Neural crest cell (in vitro differentiated cells): Measurements from ENCODE around the gene CCNA2. TPM values are rescaled to one million over a fixed set of nuclear protein-coding genes. Genes with fewer than 3 reads are reported as not detected.

Experiments
- DNase-seq: peaks from one replicate; pipeline ENCODE4 v3.0.0; 2021; ENCODE audit warnings: low read depth, mixed read lengths, low spot score
- H3K27ac Mint-ChIP-seq: one replicate; pipeline ENCODE4 v1.8.0; 2021; ENCODE audit warnings: mild to moderate bottlenecking, mixed read lengths; ENCODE audit not compliant: unreplicated experiment
- H3K27me3 Mint-ChIP-seq: 2 replicates; pipeline ENCODE4 v1.8.0; 2021; ENCODE audit warnings: low read depth, mild to moderate bottlenecking, mixed read lengths
- H3K36me3 Mint-ChIP-seq: 2 replicates; pipeline ENCODE4 v1.8.0; 2021; ENCODE audit warnings: low read depth, mild to moderate bottlenecking, mixed read lengths
- H3K4me1 Mint-ChIP-seq: 2 replicates; pipeline ENCODE4 v1.8.0; 2021; ENCODE audit warnings: mixed read lengths
- H3K4me3 Mint-ChIP-seq: one replicate; pipeline ENCODE4 v1.8.0; 2021; ENCODE audit warnings: mild to moderate bottlenecking, mixed read lengths
- H3K9me3 Mint-ChIP-seq: 2 replicates; pipeline ENCODE4 v1.8.0; 2021; ENCODE audit warnings: mixed read lengths
- total RNA-seq: library from RNA; stranded (reverse); gene quantifications from 2 replicates; pipeline ENCODE4 v1.2.1, GENCODE V29; 2021
- TF ChIP-seq, protein P1 (sequence below): fragments of 200-600 bp; sonication (generic); conservative IDR thresholded peaks from 2 replicates; pipeline ENCODE4 v1.5.0; 2021; ENCODE audit warnings: antibody characterized with exemption, mild to moderate bottlenecking

The CCNA2 gene
- total RNA-seq, 1 donor from 2014 or later, result 85.2 TPM

GRCh38 chr4:121851354-121851753, 27.7 kb upstream of the CCNA2 start:
- Mint-ChIP-seq H3K27ac (no peak overlapping the region), H3K9me3 (no peaks in the 10 kb centered on the region), H3K36me3 (peaks cover 3% of the 10 kb centered on the region), H3K4me1 (peaks cover 4% of the 10 kb centered on the region), H3K27me3 (no peaks in the 10 kb centered on the region), H3K4me3 (no peak overlapping the region)
- TF ChIP-seq, protein P1, sequence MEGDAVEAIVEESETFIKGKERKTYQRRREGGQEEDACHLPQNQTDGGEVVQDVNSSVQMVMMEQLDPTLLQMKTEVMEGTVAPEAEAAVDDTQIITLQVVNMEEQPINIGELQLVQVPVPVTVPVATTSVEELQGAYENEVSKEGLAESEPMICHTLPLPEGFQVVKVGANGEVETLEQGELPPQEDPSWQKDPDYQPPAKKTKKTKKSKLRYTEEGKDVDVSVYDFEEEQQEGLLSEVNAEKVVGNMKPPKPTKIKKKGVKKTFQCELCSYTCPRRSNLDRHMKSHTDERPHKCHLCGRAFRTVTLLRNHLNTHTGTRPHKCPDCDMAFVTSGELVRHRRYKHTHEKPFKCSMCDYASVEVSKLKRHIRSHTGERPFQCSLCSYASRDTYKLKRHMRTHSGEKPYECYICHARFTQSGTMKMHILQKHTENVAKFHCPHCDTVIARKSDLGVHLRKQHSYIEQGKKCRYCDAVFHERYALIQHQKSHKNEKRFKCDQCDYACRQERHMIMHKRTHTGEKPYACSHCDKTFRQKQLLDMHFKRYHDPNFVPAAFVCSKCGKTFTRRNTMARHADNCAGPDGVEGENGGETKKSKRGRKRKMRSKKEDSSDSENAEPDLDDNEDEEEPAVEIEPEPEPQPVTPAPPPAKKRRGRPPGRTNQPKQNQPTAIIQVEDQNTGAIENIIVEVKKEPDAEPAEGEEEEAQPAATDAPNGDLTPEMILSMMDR, result no peak
- no peak for DNase-seq

DNA sequence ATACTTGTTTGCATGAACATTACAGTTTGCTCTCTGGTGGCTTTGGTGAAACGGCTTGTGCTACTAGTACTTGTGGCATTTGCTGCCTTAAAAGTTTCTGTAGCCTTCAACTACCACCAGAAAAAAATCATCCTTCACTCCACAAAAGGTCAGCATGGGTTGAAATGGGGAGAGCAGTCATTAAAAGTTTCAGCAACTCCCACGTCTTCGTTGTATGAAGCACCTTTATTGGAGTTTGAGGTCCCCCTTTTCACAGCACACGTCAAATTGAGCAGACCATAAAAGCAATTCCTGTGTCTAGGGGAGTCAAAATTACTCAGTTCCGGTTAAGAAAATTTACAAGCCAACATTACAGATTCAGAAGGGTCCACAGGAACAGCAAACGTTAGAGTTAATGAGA, 23.0 kb upstream of the CCNA2 start:
- no peak overlapping the region for H3K27ac Mint-ChIP-seq
- no peak for DNase-seq
- H3K36me3 Mint-ChIP-seq, result no peaks in the 10 kb centered on the region
- TF ChIP-seq, protein P1, result no peak
- H3K4me3 Mint-ChIP-seq, result no peak overlapping the region
- no peaks in the 10 kb centered on the region for H3K27me3 Mint-ChIP-seq
- H3K4me1 Mint-ChIP-seq, result peaks cover 4% of the 10 kb centered on the region
- no peaks in the 10 kb centered on the region for H3K9me3 Mint-ChIP-seq

DNA sequence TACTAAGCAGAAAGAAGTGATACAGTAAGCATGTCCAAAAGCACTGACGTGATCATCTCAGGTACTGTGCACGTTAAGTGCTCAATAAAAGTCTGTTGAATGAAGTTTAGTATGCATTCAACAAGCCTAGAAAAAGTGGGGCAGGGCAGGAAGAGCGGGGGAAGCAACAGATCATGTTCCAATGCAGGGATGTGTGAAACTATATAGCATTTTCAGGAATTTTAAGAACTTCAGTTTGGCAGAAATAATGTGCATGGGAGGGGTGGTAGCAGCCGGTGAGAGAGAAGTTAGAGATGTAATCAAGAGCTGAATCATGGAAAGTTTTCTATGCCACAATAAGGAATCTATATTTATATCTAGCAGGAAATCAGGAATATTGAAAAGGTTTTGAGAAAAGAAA, 19.2 kb upstream of the CCNA2 start:
- DNase-seq, result no peak
- Mint-ChIP-seq H3K27ac (no peak overlapping the region), H3K4me1 (peaks cover 4% of the 10 kb centered on the region), H3K36me3 (peaks cover 6% of the 10 kb centered on the region), H3K9me3 (no peaks in the 10 kb centered on the region), H3K27me3 (no peaks in the 10 kb centered on the region), H3K4me3 (no peak overlapping the region)
- TF ChIP-seq, protein P1, result no peak

GRCh38 chr4:121838136-121838535, 14.5 kb upstream of the CCNA2 start:
- Mint-ChIP-seq H3K27me3 (no peaks in the 10 kb centered on the region), H3K9me3 (no peaks in the 10 kb centered on the region), H3K4me1 (no peaks in the 10 kb centered on the region), H3K27ac (no peak overlapping the region), H3K36me3 (peaks cover 10% of the 10 kb centered on the region), H3K4me3 (no peak overlapping the region)
- DNase-seq, result no peak
- TF ChIP-seq, protein P1, result no peak

DNA sequence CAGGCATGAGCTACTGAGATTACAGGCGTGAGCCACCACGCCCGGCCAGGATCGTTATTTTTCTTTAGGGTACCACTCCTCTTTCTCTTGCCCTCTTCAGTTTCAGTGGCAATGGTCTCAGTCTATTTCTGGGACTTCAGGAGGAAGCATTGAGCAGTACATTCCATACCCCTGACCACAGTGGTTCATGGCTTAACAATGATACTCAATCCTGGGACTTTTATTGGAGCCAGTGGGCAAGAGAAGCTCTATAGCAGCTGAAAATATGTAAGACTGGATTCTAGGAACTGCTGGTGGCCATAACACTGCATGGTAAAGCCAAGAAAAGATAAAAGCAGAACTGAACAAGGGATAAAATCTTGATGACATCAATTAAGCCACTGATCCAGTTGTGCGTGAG, 5.8 kb upstream of the CCNA2 start:
- Mint-ChIP-seq H3K4me3 (no peak overlapping the region), H3K9me3 (no peaks in the 10 kb centered on the region), H3K4me1 (no peaks in the 10 kb centered on the region), H3K27ac (no peak overlapping the region), H3K27me3 (no peaks in the 10 kb centered on the region), H3K36me3 (no peaks in the 10 kb centered on the region)
- TF ChIP-seq, protein P1, result no peak
- no peak for DNase-seq

- no peak overlapping the region for H3K4me3 Mint-ChIP-seq
- no peaks in the 10 kb centered on the region for H3K9me3 Mint-ChIP-seq
- no peak overlapping the region for H3K27ac Mint-ChIP-seq
- H3K4me1 Mint-ChIP-seq, result peaks cover 8% of the 10 kb centered on the region
- H3K36me3 Mint-ChIP-seq, result no peaks in the 10 kb centered on the region
- TF ChIP-seq, protein P1, result no peak
- DNase-seq, result no peak
- no peaks in the 10 kb centered on the region for H3K27me3 Mint-ChIP-seq
Observed at GRCh38 chr4:121827853-121828252, 4.2 kb upstream of the CCNA2 start.
